Ovary (tissue), 9 donors: ENCODE results near the gene DOCK1. TPM values are rescaled to one million over a fixed set of nuclear protein-coding genes. Genes with fewer than 3 reads are reported as not detected.

Experiments used
- DNase-seq, 5 donors: peaks; one replicate each; pipeline ENCODE4 v3.0.0-alpha.2; 2019 to 2020
- H3K27ac ChIP-seq, 2 donors: fragments of 200-600 bp; one replicate each; pipeline versions ENCODE4 v1.5.1 to v1.8.0; 2019 to 2022
- H3K27me3 ChIP-seq: fragments of 200-600 bp; one replicate; pipeline ENCODE4 v1.8.0; 2022
- H3K36me3 ChIP-seq: fragments of 200-600 bp; sonication (generic); one replicate; pipeline ENCODE4 v1.5.1; 2019
- H3K4me1 ChIP-seq: one replicate; pipeline ENCODE4 v1.8.1; 2013; ENCODE audit warnings: mild to moderate bottlenecking, moderate library complexity; ENCODE audit not compliant: insufficient read depth
- H3K4me3 ChIP-seq: fragments of 200-600 bp; sonication (generic); one replicate; pipeline ENCODE4 v1.5.1; 2017
- H3K9me3 ChIP-seq, 2 donors: fragments of 200-600 bp in 1 of 2; sonication (generic) in 1 of 2; one replicate each; pipeline versions ENCODE4 v1.5.1 to v1.8.1; 2013 to 2019; ENCODE audit warnings: mild to moderate bottlenecking in 1 of 2, moderate library complexity in 1 of 2
- CTCF ChIP-seq, 3 donors: fragments of 450-650 bp in 2 of 3; fragments of 200-600 bp in 1 of 3; IDR thresholded peaks; one replicate each; pipeline versions ENCODE4 v1.5.1 to v1.8.0; 2016 to 2022; ENCODE audit warnings: antibody characterized with exemption in 3 of 3, mild to moderate bottlenecking in 1 of 3
- EP300 ChIP-seq: sonication (generic); formaldehyde crosslinking; IDR thresholded peaks from one replicate; pipeline ENCODE4 v1.6.1; 2017; ENCODE audit warnings: antibody characterized with exemption
- POLR2A ChIP-seq: fragments of 450-650 bp; IDR thresholded peaks from one replicate; pipeline ENCODE4 v1.6.1; 2017; ENCODE audit warnings: antibody characterized with exemption, mild to moderate bottlenecking, moderate library complexity
- WGBS, 3 donors: extraction: QIAGEN DNeasy Blood & Tissue Kit in 1 of 3; methylation state at CpG; one replicate each; pipeline versions ENCODE4 v1.1.5 to v1.1.7; 2013 to 2017; 5-methylcytosine and 5-hydroxymethylcytosine counted together
- intact Hi-C, 4 donors: fragments of 100-400 bp; cut with DNase I; formaldehyde crosslinking; loops; one replicate each; pipeline versions ENCODE4 v1.11.0 to v1.15.1; 2022 to 2023
- polyA plus RNA-seq, 2 donors: library from polyadenylated mRNA; stranded (reverse); fragments of 200-250 nt in 1 of 2; fragments of 350-450 nt in 1 of 2; fragmentation: Illumina TruSeq in 1 of 2; extraction: RNeasy Lipid Tissue Mini Kit (QIAGEN cat#74804) in 1 of 2; gene quantifications; one replicate each; pipeline ENCODE4 v1.2.3, GENCODE V29; 2013 to 2014
- total RNA-seq, 7 donors: library from RNA; depleted of rRNA in 2 of 7; stranded (reverse); fragments of >200 nt in 2 of 7; fragmentation: NEBNext Ultra II Directional in 3 of 7; extraction: Animal tissue kit (Norgen Biotek cat#: 25700) in 3 of 7; gene quantifications; one replicate each; pipeline versions ENCODE4 v1.1.0 to v1.2.4, GENCODE V29; 2016 to 2023
- donor health status: DM: no; HTN: no; CAD: no; lungs with moderate emphysema.
- donor health status: DM: no; HTN: no; CAD: no.
- donor health status: Bipolar disorder and iron deficiency.
- donor health status: DM: yes; HTN: yes; CAD: no.
- donor health status: DM: no; HTN: no; CAD: no.
- donor health status: DM: yes; HTN: yes; CAD: no.

Gene DOCK1
- total and polyA plus RNA-seq, 9 donors, result 24.7 to 68.3 (median 51.1) TPM

DNA sequence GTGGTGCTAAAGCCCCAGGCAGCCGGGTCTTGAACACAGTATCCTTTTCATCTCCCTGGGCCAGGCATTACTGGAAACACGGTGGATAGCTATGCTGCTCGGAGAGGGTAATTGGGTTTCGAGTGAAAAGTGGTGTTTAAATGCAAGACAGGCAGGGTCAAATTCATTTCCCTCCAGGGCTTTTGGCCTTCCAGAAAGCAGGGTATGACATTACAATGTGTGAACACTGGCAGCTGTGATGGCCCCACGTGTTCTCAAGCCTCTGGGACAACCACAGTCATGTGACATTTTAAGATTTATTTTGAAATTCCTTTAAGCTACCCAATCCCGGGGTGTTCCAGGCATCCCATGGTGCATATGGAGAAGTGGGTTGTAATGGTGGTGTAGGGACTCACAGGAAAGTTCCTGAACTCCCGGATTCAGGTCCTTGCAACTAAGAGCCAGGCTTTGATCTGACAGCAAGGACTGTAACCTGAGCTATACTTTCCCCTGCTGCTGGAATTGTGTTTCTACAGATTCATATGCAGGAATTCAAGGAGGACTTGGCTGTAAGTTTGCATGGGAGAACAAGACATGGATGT, 244.4 kb downstream of the DOCK1 start:
- intact Hi-C loops, result no loop called here
- H3K27me3 ChIP-seq, result no peaks in the 10 kb centered on the region

DNA sequence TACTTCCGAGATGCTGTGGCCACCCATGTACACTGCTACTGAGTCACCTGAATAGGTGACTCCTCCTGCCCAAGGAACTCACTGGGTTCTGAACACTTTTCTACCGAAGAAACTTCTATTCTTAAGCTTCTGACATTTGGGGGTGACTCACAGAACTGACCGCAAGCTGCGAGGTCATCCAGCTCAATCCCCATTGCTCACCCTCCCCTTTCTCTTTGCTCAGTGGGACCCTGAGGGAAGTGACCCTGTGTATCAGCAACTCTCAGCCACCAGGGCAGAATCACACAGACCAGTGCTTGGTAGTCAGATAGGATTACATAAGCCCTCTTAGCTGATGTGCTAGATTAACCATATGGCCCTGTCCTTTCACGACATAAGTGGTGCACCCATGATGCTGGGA, 244.9 kb downstream of the DOCK1 start:
- 94 to 96% (median 94%) methylated on average over 5 of the region's 5 CpGs for WGBS, 3 donors
- intact Hi-C loops, result no loop called here
- no peaks in the 10 kb centered on the region for H3K36me3 ChIP-seq
- DNase-seq, result no peak
- H3K27ac ChIP-seq, result no peak overlapping the region
- no peaks in the 10 kb centered on the region for H3K4me1 ChIP-seq
- H3K27me3 ChIP-seq, result no peaks in the 10 kb centered on the region
- TF ChIP-seq EP300 (no peak), CTCF (IDR thresholded peaks at IDR 0.05) (no peak)
- no peak overlapping the region for H3K4me3 ChIP-seq
- no peaks in the 10 kb centered on the region for H3K9me3 ChIP-seq

More for the DNA sequence above, 244.4 kb downstream of the DOCK1 start:
- no peak for DNase-seq
- Histone ChIP-seq H3K4me3 (no peak overlapping the region), H3K4me1 (no peaks in the 10 kb centered on the region), H3K9me3 (no peaks in the 10 kb centered on the region), H3K36me3 (no peaks in the 10 kb centered on the region), H3K27ac (no peak overlapping the region)
- TF ChIP-seq CTCF (IDR thresholded peaks at IDR 0.05) (no peak), EP300 (no peak), POLR2A (no peak)
- WGBS, 3 donors, result 89 to 91% (median 90%) methylated on average over 7 of the region's 7 CpGs

- DNase-seq, result no peak
- Histone ChIP-seq H3K36me3 (no peaks in the 10 kb centered on the region), H3K27me3 (no peaks in the 10 kb centered on the region), H3K27ac (no peak overlapping the region), H3K9me3 (no peaks in the 10 kb centered on the region), H3K4me1 (no peaks in the 10 kb centered on the region), H3K4me3 (no peak overlapping the region)
- 96 to 97% (median 96%) methylated on average over 10 of the region's 10 CpGs for WGBS, 3 donors
- no peak for TF ChIP-seq CTCF (IDR thresholded peaks at IDR 0.05)
- TF ChIP-seq POLR2A, result no peak
- no peak for TF ChIP-seq EP300
- intact Hi-C loops, result no loop called here
Measured at GRCh38 chr10:127151541-127151940, 246.3 kb downstream of the DOCK1 start.

DNA sequence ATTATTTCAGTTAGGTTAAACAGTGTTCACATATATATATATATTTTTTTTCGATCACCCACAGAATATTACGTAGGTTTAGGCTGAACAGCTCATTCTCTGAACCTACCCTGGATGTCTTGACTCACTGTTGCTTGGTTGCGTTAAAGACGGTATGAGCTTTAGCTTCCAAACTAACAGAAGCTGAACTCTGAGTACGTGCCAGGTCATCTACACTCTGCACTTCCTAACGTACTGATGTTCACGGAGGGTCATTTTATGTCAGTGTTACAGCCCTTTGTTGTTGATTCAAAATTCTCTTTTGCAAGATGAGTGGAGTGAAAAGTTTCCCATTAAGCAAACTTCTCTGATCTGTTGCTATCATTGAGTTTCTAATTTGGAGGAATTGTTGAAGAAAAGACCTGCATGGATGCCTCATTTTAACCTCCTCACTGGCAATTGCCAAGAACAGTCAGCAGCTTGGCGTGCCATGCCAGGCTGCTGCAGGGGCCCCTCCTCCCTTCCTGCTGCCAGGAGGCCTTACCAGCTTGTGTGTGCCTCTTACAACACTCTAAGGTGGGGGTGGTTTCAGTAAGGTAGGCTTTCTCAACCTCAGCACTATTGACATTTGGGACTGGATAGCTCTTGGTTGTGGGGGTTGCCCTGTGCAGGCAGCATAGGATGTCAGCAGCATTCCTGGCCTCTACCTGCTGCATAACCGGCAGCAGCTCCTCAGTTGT, 246.9 kb downstream of the DOCK1 start:
- intact Hi-C loops, result no loop called here
- Histone ChIP-seq H3K4me1 (peaks cover 4% of the 10 kb centered on the region), H3K27ac (no peak overlapping the region), H3K27me3 (no peaks in the 10 kb centered on the region), H3K36me3 (no peaks in the 10 kb centered on the region), H3K9me3 (no peaks in the 10 kb centered on the region), H3K4me3 (no peak overlapping the region)
- TF ChIP-seq POLR2A, result no peak
- TF ChIP-seq CTCF (IDR thresholded peaks at IDR 0.05), result no peak
- no peak for TF ChIP-seq EP300
- DNase-seq, result no peak
- WGBS, 3 donors, result 92 to 94% (median 93%) methylated on average over 9 of the region's 9 CpGs
